ENCODE results near the gene SSTR3.

DNA sequence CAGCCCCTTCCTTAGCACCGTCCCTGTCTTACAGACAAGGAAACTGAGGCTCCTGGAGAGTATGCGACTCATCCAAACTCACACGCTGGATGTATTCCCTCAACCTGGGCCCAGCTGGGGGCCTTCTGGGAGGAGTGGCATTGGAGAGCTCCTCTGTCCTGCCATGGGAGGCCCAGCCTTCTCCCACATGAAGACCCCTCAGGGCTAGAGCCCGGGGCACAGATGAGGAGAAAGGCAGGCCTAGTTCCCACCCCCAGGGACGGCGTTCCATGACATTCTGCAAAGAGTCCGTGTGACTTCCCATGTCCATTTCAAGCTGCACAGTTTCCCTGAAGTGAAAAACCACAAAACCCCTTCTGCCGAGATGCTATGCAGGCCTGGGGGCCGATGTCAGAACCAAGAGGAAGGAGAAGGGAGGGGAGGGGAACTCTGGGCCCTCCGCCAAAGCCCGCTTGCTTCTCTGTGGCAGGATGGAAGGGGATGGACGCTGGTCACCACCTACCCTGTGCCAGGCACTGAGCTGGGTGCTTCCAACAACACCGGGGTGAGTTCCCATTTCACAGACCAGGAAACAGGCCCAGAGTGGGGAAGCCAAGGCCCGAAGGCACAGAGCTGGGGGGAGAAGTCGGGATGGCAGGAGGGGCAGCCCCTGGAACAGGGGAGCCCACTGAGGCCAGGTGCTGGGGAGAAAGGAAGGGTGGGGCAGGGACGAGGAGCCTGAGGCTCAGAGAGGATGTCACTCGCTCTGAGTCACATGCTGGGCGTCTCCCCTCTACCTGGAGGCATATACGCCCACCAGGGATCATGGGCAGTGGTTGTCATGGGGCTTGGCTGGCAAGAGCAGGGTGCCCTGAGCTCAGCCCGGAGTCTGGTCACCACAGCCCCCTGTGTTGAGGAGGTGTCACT, 16.1 kb upstream of the SSTR3 start:
- TF ChIP-seq, protein P1, sequence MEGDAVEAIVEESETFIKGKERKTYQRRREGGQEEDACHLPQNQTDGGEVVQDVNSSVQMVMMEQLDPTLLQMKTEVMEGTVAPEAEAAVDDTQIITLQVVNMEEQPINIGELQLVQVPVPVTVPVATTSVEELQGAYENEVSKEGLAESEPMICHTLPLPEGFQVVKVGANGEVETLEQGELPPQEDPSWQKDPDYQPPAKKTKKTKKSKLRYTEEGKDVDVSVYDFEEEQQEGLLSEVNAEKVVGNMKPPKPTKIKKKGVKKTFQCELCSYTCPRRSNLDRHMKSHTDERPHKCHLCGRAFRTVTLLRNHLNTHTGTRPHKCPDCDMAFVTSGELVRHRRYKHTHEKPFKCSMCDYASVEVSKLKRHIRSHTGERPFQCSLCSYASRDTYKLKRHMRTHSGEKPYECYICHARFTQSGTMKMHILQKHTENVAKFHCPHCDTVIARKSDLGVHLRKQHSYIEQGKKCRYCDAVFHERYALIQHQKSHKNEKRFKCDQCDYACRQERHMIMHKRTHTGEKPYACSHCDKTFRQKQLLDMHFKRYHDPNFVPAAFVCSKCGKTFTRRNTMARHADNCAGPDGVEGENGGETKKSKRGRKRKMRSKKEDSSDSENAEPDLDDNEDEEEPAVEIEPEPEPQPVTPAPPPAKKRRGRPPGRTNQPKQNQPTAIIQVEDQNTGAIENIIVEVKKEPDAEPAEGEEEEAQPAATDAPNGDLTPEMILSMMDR (IDR thresholded peaks at IDR 0.05): no peak
- TF ChIP-seq POLR2A (IDR thresholded peaks at IDR 0.05; ENCODE audit: low read depth) (no peak), EP300 (IDR thresholded peaks at IDR 0.05) (no peak)
